MM.1S (cell line): ENCODE data around the gene ACAT2.

Experiments
- DNase-seq: peaks from one replicate; pipeline ENCODE4 v3.0.0-alpha.2; 2015
- H2AFZ ChIP-seq: fragments of 300-600 bp; sonication (generic); 2 replicates; pipeline ENCODE4 v1.6.0; 2016; ENCODE audit warnings: antibody characterized with exemption, low read length
- H3F3A ChIP-seq: fragments of 300-600 bp; sonication (generic); 2 replicates; pipeline ENCODE4 v1.6.1; 2016; ENCODE audit warnings: mild to moderate bottlenecking, antibody characterized with exemption, low read length, moderate library complexity, mixed read lengths; ENCODE audit not compliant: insufficient read depth
- H3K27ac ChIP-seq: fragments of 300-600 bp; sonication (generic); 2 replicates; pipeline ENCODE4 v1.5.1; 2016; ENCODE audit warnings: mild to moderate bottlenecking, low read length
- H3K27me3 ChIP-seq: fragments of 300-600 bp; sonication (generic); replicated peaks from 2 replicates; pipeline ENCODE4 v1.6.0; 2016; ENCODE audit warnings: low read length; ENCODE audit not compliant: insufficient read depth
- H3K36me3 ChIP-seq: fragments of 300-600 bp; sonication (generic); replicated peaks from 2 replicates; pipeline ENCODE4 v1.6.1; 2016; ENCODE audit warnings: mild to moderate bottlenecking, low read length, mixed read lengths; ENCODE audit not compliant: insufficient read depth
- H3K4me1 ChIP-seq: fragments of 300-600 bp; sonication (generic); 2 replicates; pipeline ENCODE4 v1.6.1; 2016; ENCODE audit warnings: low read length, mixed read lengths
- H3K4me2 ChIP-seq: fragments of 300-600 bp; sonication (generic); 2 replicates; pipeline ENCODE4 v1.6.0; 2016; ENCODE audit warnings: low read depth, low read length
- H3K4me3 ChIP-seq: fragments of 300-600 bp; sonication (generic); 2 replicates; pipeline ENCODE4 v1.5.1; 2016; ENCODE audit warnings: low read length, mixed read lengths
- H3K79me2 ChIP-seq: fragments of 300-600 bp; sonication (generic); 2 replicates; pipeline ENCODE4 v1.6.1; 2016; ENCODE audit warnings: mixed run types, low read length, mixed read lengths
- H3K9ac ChIP-seq: fragments of 300-600 bp; sonication (generic); 2 replicates; pipeline ENCODE4 v1.6.1; 2016; ENCODE audit warnings: low read length, mixed read lengths
- H3K9me2 ChIP-seq: fragments of 300-600 bp; sonication (generic); replicated peaks from 2 replicates; pipeline ENCODE4 v1.6.1; 2016; ENCODE audit warnings: mild to moderate bottlenecking, low read length, mixed read lengths; ENCODE audit not compliant: insufficient read depth
- H3K9me3 ChIP-seq: fragments of 300-600 bp; sonication (generic); replicated peaks from 2 replicates; pipeline ENCODE4 v1.6.1; 2016; ENCODE audit warnings: mild to moderate bottlenecking, low read length, mixed read lengths; ENCODE audit not compliant: insufficient read depth
- H4K20me1 ChIP-seq: fragments of 300-600 bp; sonication (generic); 2 replicates; pipeline ENCODE4 v1.6.1; 2016; ENCODE audit warnings: mild to moderate bottlenecking, low read length, moderate library complexity, mixed read lengths; ENCODE audit not compliant: insufficient read depth
- EZH2 ChIP-seq: fragments of 300-600 bp; sonication (generic); optimal IDR thresholded peaks from 2 replicates; pipeline ENCODE3; 2017; ENCODE audit warnings: low read depth, mild to moderate bottlenecking, antibody characterized with exemption, low read length, mixed read lengths
- EZH2phosphoT487 ChIP-seq: fragments of 300-600 bp; sonication (generic); IDR thresholded peaks from 2 replicates; pipeline ENCODE4 v1.6.1; 2018; ENCODE audit warnings: antibody characterized with exemption, low read length
- TF ChIP-seq, protein P1 (sequence below): fragments of 300-600 bp; sonication (generic); IDR thresholded peaks from 2 replicates; pipeline ENCODE4 v1.5.1; 2016; ENCODE audit warnings: antibody characterized with exemption, low read length, mixed read lengths

Gene ACAT2

GRCh38 chr6:159760602-159761057, 1.2 kb upstream of the ACAT2 start:
- Histone ChIP-seq H3K4me3 (peak overlapping the region; percentile 68), H3K9me3 (no peaks in the 10 kb centered on the region), H3K9me2 (no peaks in the 10 kb centered on the region), H3K36me3 (no peaks in the 10 kb centered on the region), H2AFZ (no peak overlapping the region), H3F3A (peaks cover 12% of the 10 kb centered on the region), H4K20me1 (no peaks in the 10 kb centered on the region), H3K4me2 (peak overlapping the region; percentile 86; the same call in 1 of the 2 replicates), H3K79me2 (peaks cover 3% of the 10 kb centered on the region; the same call in 1 of the 2 replicates), H3K9ac (peak overlapping the region; percentile 82; the same call in 1 of the 2 replicates), H3K4me1 (no peaks in the 10 kb centered on the region), H3K27ac (peak overlapping the region; percentile 68; the same call in 1 of the 2 replicates), H3K27me3 (no peaks in the 10 kb centered on the region)
- TF ChIP-seq EZH2phosphoT487 (no peak), EZH2 (no peak)
- TF ChIP-seq, protein P1, sequence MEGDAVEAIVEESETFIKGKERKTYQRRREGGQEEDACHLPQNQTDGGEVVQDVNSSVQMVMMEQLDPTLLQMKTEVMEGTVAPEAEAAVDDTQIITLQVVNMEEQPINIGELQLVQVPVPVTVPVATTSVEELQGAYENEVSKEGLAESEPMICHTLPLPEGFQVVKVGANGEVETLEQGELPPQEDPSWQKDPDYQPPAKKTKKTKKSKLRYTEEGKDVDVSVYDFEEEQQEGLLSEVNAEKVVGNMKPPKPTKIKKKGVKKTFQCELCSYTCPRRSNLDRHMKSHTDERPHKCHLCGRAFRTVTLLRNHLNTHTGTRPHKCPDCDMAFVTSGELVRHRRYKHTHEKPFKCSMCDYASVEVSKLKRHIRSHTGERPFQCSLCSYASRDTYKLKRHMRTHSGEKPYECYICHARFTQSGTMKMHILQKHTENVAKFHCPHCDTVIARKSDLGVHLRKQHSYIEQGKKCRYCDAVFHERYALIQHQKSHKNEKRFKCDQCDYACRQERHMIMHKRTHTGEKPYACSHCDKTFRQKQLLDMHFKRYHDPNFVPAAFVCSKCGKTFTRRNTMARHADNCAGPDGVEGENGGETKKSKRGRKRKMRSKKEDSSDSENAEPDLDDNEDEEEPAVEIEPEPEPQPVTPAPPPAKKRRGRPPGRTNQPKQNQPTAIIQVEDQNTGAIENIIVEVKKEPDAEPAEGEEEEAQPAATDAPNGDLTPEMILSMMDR, result no peak
- DNase-seq, result no peak

GRCh38 chr6:159761129-159761872, 544 bp upstream of the ACAT2 start:
- no peaks in the 10 kb centered on the region for H3K36me3 ChIP-seq
- peak overlapping the region; percentile 86 for H3K4me2 ChIP-seq
- H3K9me2 ChIP-seq, result no peaks in the 10 kb centered on the region
- DNase-seq, result peak; percentile 29
- H3F3A ChIP-seq, result peaks cover 12% of the 10 kb centered on the region
- H3K4me3 ChIP-seq, result peak overlapping the region; percentile 68
- H3K27ac ChIP-seq, result peak overlapping the region; percentile 68; the same call in 1 of the 2 replicates
- no peaks in the 10 kb centered on the region for H3K4me1 ChIP-seq
- H3K79me2 ChIP-seq, result peaks cover 3% of the 10 kb centered on the region; the same call in 1 of the 2 replicates
- TF ChIP-seq, protein P1, result no peak
- TF ChIP-seq EZH2, result no peak
- H4K20me1 ChIP-seq, result no peaks in the 10 kb centered on the region
- peak overlapping the region; percentile 67 for H2AFZ ChIP-seq
- no peaks in the 10 kb centered on the region for H3K9me3 ChIP-seq
- no peaks in the 10 kb centered on the region for H3K27me3 ChIP-seq
- peak overlapping the region; percentile 82 for H3K9ac ChIP-seq

- H3K4me1 ChIP-seq, result no peaks in the 10 kb centered on the region
- H3K27ac ChIP-seq, result peak overlapping the region; percentile 91; the same call in 1 of the 2 replicates
- no peaks in the 10 kb centered on the region for H4K20me1 ChIP-seq
- DNase-seq, result peak; percentile 9
- no peaks in the 10 kb centered on the region for H3K9me3 ChIP-seq
- peak overlapping the region; percentile 77 for H3K4me2 ChIP-seq
- peak overlapping the region; percentile 89 for H3K4me3 ChIP-seq
- no peaks in the 10 kb centered on the region for H3K9me2 ChIP-seq
- no peaks in the 10 kb centered on the region for H3K36me3 ChIP-seq
- no peaks in the 10 kb centered on the region for H3K27me3 ChIP-seq
- TF ChIP-seq, protein P1, result no peak
- TF ChIP-seq EZH2phosphoT487, result no peak
- TF ChIP-seq EZH2, result no peak
- peaks cover 3% of the 10 kb centered on the region; the same call in 1 of the 2 replicates for H3K79me2 ChIP-seq
- H3K9ac ChIP-seq, result peak overlapping the region; percentile 87; the same call in 1 of the 2 replicates
- peaks cover 12% of the 10 kb centered on the region for H3F3A ChIP-seq
- peak overlapping the region; percentile 74 for H2AFZ ChIP-seq
Measured at GRCh38 chr6:159762681-159763293, 942 bp downstream of the ACAT2 start.
